GM06990 (cell line): ENCODE measurements around the gene SCRN1.

ENCODE experiments used
- DNase-seq: peaks from one replicate; pipeline ENCODE4 v3.0.0-alpha.2; 2011; ENCODE audit not compliant: insufficient read length; ENCODE audit errors: extremely low read depth
- H3K27me3 ChIP-seq: replicated peaks from 2 replicates; pipeline ENCODE4 v1.6.0; 2011; ENCODE audit warnings: low read length; ENCODE audit not compliant: control insufficient read depth, insufficient read depth
- H3K36me3 ChIP-seq: 2 replicates; pipeline ENCODE4 v1.5.1; 2011; ENCODE audit warnings: low read length; ENCODE audit not compliant: control insufficient read depth, insufficient read depth
- H3K4me3 ChIP-seq: replicated peaks from 2 replicates; pipeline ENCODE4 v1.5.1; 2011; ENCODE audit warnings: low read depth, mild to moderate bottlenecking, control low read depth, low read length
- TF ChIP-seq, protein P1 (sequence below): IDR thresholded peaks from 2 replicates; pipeline ENCODE4 v1.5.1; 2011; ENCODE audit warnings: low read length, control low read depth, mild to moderate bottlenecking, inconsistent platforms; ENCODE audit not compliant: insufficient read depth, poor library complexity, severe bottlenecking

The SCRN1 gene

DNA sequence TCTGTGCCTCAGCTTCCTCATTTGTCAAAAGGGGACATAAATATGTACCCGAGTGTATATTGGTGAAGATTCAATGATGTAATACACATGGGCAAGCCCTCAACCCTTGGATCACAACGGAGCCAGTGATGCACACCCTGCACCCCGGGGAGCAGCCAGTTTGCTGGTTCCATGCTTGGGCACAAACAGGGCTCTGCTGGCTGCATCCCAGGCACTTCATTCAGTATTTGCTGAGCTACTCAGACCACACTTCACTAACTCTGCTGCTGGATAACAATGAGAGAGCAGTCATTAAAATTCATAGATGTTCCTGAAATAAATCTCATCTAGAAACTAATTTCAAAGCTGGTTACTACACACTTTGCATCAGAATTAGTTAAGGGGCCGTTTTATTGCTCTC lies 72.0 kb downstream of the SCRN1 start:
- TF ChIP-seq, protein P1, sequence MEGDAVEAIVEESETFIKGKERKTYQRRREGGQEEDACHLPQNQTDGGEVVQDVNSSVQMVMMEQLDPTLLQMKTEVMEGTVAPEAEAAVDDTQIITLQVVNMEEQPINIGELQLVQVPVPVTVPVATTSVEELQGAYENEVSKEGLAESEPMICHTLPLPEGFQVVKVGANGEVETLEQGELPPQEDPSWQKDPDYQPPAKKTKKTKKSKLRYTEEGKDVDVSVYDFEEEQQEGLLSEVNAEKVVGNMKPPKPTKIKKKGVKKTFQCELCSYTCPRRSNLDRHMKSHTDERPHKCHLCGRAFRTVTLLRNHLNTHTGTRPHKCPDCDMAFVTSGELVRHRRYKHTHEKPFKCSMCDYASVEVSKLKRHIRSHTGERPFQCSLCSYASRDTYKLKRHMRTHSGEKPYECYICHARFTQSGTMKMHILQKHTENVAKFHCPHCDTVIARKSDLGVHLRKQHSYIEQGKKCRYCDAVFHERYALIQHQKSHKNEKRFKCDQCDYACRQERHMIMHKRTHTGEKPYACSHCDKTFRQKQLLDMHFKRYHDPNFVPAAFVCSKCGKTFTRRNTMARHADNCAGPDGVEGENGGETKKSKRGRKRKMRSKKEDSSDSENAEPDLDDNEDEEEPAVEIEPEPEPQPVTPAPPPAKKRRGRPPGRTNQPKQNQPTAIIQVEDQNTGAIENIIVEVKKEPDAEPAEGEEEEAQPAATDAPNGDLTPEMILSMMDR, result no peak
- H3K4me3 ChIP-seq, result no peak overlapping the region
- no peaks in the 10 kb centered on the region for H3K27me3 ChIP-seq
- peaks cover 7% of the 10 kb centered on the region for H3K36me3 ChIP-seq
- no peak for DNase-seq

DNA sequence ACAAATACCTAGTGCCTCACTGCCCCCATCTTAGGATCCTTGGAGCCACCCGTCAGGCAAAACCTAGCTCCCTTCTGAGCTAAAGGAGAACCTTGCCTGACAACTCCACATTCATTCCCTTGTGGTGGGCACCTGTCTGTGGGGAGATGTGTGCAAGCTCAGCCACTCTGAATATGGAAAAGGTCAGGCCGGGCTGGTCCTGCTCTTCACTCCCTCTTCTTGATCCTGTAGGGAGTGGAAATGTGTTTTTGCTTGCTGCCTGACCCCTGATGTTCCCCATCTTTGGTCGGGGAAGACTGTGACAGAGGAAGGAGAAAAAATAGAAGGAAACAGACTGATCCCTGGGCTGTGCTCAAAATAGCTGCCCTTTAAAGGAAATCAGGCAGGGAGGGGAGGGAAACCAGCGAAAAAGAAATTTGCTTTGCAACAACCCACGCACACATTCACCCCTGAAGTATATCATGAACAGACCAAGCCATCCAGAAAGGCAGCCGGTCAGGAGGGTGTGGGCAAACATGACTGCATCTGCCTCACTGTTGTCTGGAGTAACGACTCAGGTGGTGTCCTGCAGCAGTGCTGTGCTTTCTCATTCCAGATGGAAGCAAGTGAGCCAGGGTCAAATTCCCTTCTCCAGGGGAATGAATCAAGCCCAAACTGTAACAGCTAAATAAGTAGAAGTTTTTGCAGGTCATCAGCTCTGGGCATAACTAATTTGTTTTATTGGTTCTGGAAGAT lies 74.0 kb downstream of the SCRN1 start:
- TF ChIP-seq, protein P1, result no peak
- DNase-seq, result no peak
- Histone ChIP-seq H3K27me3 (no peaks in the 10 kb centered on the region), H3K36me3 (peaks cover 2% of the 10 kb centered on the region), H3K4me3 (no peak overlapping the region)

DNA sequence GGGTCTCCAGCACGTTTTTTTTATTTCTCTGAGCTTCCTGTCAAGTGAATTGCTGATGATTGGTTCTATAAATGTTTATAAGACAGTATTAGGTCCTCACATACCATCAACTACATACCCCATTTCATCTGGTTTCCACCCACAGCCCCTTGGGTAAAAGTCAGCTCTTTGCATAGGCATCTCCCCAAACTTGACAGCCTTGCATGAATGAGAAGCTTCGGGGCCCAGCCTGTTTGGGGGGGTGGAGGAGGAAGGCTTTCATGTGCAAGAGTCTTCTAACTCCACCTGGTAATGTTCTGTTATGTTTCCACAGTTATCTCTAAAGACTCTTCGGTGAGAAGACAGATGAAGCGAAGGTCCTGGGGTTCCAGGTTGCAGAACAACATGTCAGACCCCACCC lies 75.4 kb downstream of the SCRN1 start:
- H3K36me3 ChIP-seq, result peaks cover 2% of the 10 kb centered on the region
- DNase-seq, result no peak
- TF ChIP-seq, protein P1, result no peak
- H3K4me3 ChIP-seq, result no peak overlapping the region
- H3K27me3 ChIP-seq, result no peaks in the 10 kb centered on the region

DNA sequence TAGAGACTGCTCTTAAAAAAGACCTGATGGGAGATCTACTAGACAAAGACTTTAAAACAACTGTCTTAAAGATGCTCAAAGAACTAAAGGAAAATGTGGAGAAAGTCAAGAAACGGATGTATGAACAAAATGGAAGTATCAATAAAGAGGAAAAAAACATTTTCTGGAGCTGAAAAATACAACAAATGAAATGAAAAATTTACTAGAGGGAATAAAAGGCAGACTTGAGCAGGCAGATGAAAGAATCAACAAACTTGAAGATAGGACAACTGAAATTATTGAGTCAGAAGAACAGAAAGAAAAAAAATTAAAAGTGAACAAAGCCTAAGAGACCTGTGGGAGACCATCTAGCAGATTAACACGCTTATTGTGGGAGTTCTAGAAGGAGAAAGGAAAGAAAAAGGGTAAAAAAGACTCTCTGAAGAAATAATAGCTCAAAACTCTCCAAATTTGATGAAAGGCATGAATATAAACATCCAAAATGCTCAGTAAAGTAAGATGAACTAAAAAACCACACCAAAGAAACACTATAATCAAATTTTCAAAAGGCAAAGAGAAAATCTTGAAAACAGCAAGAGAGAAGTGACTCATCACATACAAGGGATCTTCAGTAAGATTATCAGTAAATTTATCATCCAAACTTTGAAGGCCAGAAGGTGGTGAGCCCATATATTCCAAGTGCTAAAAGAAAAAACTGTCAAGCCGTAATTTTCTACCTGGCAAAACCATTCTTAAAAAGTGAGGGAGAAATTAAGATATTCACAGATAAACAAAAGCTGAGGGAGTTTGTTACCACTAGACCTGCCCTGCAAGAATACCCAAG lies 83.2 kb downstream of the SCRN1 start:
- TF ChIP-seq, protein P1, result no peak
- DNase-seq, result no peak
- Histone ChIP-seq H3K36me3 (no peaks in the 10 kb centered on the region), H3K4me3 (no peak overlapping the region), H3K27me3 (no peaks in the 10 kb centered on the region)

DNA sequence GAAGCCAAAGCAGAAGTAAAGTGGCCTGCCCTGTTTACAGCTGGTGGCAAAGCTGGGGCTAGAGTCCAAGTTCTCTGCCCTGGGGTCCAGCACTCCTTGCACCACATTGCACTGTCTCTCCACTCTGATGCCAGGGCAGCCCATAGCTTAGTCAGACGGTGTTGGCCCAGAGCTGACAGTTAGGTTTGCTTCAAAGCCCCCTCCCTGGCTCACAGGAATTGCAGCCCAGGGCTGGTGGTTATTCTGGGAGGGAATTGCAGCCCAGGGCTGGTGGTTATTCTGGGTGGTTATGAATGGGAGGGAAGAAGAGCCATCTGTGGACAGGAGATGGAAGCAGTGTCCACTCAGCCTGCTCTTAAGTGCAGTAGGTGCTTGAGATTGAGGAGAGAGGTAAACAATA lies 88.9 kb downstream of the SCRN1 start:
- Histone ChIP-seq H3K36me3 (no peaks in the 10 kb centered on the region), H3K4me3 (no peak overlapping the region), H3K27me3 (no peaks in the 10 kb centered on the region)
- TF ChIP-seq, protein P1, result no peak
- DNase-seq, result no peak
